SK-N-MC (cell line): Measurements from ENCODE around the gene PLD5.

Experiments used
- DNase-seq: peaks from one replicate; pipeline ENCODE4 v3.0.0-alpha.2; 2011; ENCODE audit warnings: low read depth, low spot score
- H3K27ac ChIP-seq: fragments of 200-600 bp; sonication (generic); 2 replicates; pipeline ENCODE4 v1.5.1; 2016; ENCODE audit warnings: mixed run types
- H3K36me3 ChIP-seq: fragments of 200-600 bp; sonication (generic); 2 replicates; pipeline ENCODE4 v1.6.1; 2017; ENCODE audit warnings: antibody characterized with exemption, low read length, mixed read lengths; ENCODE audit not compliant: insufficient read depth
- H3K4me3 ChIP-seq: fragments of 200-600 bp; sonication (generic); 2 replicates; pipeline ENCODE4 v1.5.1; 2016
- H3K9ac ChIP-seq: fragments of 200-600 bp; sonication (generic); 2 replicates; pipeline ENCODE4 v1.8.0; 2017; ENCODE audit warnings: mixed run types, mixed read lengths; ENCODE audit not compliant: insufficient read length
- H3K9me3 ChIP-seq: fragments of 200-600 bp; sonication (generic); 2 replicates; pipeline ENCODE4 v1.6.1; 2017; ENCODE audit warnings: low read depth, mild to moderate bottlenecking, antibody characterized with exemption, low read length, moderate library complexity, mixed read lengths
- EZH2 ChIP-seq: fragments of 200-600 bp; sonication (generic); IDR thresholded peaks from one replicate; pipeline ENCODE4 v1.6.1; 2017; ENCODE audit warnings: antibody characterized with exemption
- FOXP2 ChIP-seq: optimal IDR thresholded peaks from 2 replicates; pipeline ENCODE3; 2011; ENCODE audit warnings: mild to moderate bottlenecking, moderate library complexity; ENCODE audit not compliant: insufficient read depth; ENCODE audit errors: extremely low read length, control extremely low read depth
- POLR2AphosphoS5 ChIP-seq: IDR thresholded peaks from 2 replicates; pipeline ENCODE4 v1.6.1; 2012; ENCODE audit warnings: mild to moderate bottlenecking, low read depth, low read length, borderline replicate concordance

Gene PLD5

GRCh38 chr1:242544071-242544470 lies 19.6 kb upstream of the PLD5 start:
- H3K9me3 ChIP-seq, result no peaks in the 10 kb centered on the region
- no peak overlapping the region for H3K4me3 ChIP-seq
- H3K36me3 ChIP-seq, result no peaks in the 10 kb centered on the region
- no peak for DNase-seq
- no peak overlapping the region for H3K27ac ChIP-seq
- no peak overlapping the region for H3K9ac ChIP-seq
- TF ChIP-seq EZH2 (no peak), FOXP2 (no peak), POLR2AphosphoS5 (no peak)

- H3K4me3 ChIP-seq, result no peak overlapping the region
- H3K27ac ChIP-seq, result no peak overlapping the region
- H3K36me3 ChIP-seq, result no peaks in the 10 kb centered on the region
- no peak for DNase-seq
- H3K9me3 ChIP-seq, result no peaks in the 10 kb centered on the region
- no peak overlapping the region for H3K9ac ChIP-seq
- TF ChIP-seq EZH2, result no peak
- TF ChIP-seq POLR2AphosphoS5, result no peak
- no peak for TF ChIP-seq FOXP2
Observed at GRCh38 chr1:242542271-242542670, 17.8 kb upstream of the PLD5 start.

- Histone ChIP-seq H3K9me3 (no peaks in the 10 kb centered on the region), H3K27ac (no peak overlapping the region), H3K36me3 (no peaks in the 10 kb centered on the region), H3K9ac (no peak overlapping the region), H3K4me3 (no peak overlapping the region)
- TF ChIP-seq POLR2AphosphoS5 (no peak), FOXP2 (no peak), EZH2 (no peak)
- no peak for DNase-seq
Observed at GRCh38 chr1:242535986-242536385, 11.5 kb upstream of the PLD5 start.

- Histone ChIP-seq H3K9me3 (no peaks in the 10 kb centered on the region), H3K4me3 (no peak overlapping the region), H3K27ac (no peak overlapping the region), H3K9ac (no peak overlapping the region), H3K36me3 (no peaks in the 10 kb centered on the region)
- no peak for DNase-seq
- TF ChIP-seq FOXP2 (no peak), POLR2AphosphoS5 (no peak), EZH2 (no peak)
Observed at GRCh38 chr1:242534753-242535152, 10.3 kb upstream of the PLD5 start.

- no peak overlapping the region for H3K27ac ChIP-seq
- H3K9me3 ChIP-seq, result no peaks in the 10 kb centered on the region
- no peak for TF ChIP-seq POLR2AphosphoS5
- no peak for TF ChIP-seq EZH2
- TF ChIP-seq FOXP2, result no peak
- H3K4me3 ChIP-seq, result no peak overlapping the region
- H3K36me3 ChIP-seq, result no peaks in the 10 kb centered on the region
- DNase-seq, result no peak
- no peak overlapping the region for H3K9ac ChIP-seq
Observed at GRCh38 chr1:242530761-242531160, 6.3 kb upstream of the PLD5 start.

- H3K36me3 ChIP-seq, result no peaks in the 10 kb centered on the region
- no peak for TF ChIP-seq POLR2AphosphoS5
- no peak for TF ChIP-seq FOXP2
- no peak for TF ChIP-seq EZH2
- no peak for DNase-seq
- peak overlapping the region; percentile 86 for H3K4me3 ChIP-seq
- H3K9ac ChIP-seq, result no peak overlapping the region
- no peak overlapping the region for H3K27ac ChIP-seq
- no peaks in the 10 kb centered on the region for H3K9me3 ChIP-seq
Observed at GRCh38 chr1:242525769-242526168, 1.3 kb upstream of the PLD5 start.

GRCh38 chr1:242525360-242525722 lies 844 bp upstream of the PLD5 start:
- DNase-seq, result no peak
- Histone ChIP-seq H3K36me3 (no peaks in the 10 kb centered on the region), H3K9ac (no peak overlapping the region), H3K9me3 (no peaks in the 10 kb centered on the region), H3K27ac (no peak overlapping the region), H3K4me3 (peak overlapping the region; percentile 86)
- TF ChIP-seq FOXP2 (no peak), POLR2AphosphoS5 (no peak), EZH2 (no peak)

- no peak for DNase-seq
- peak overlapping the region; percentile 61 for H3K9ac ChIP-seq
- peak overlapping the region; percentile 86 for H3K4me3 ChIP-seq
- TF ChIP-seq FOXP2 (no peak), EZH2 (no peak), POLR2AphosphoS5 (no peak)
- no peaks in the 10 kb centered on the region for H3K9me3 ChIP-seq
- H3K36me3 ChIP-seq, result no peaks in the 10 kb centered on the region
- no peak overlapping the region for H3K27ac ChIP-seq
Observed at GRCh38 chr1:242523719-242524570, 552 bp downstream of the PLD5 start.
